K562 (cell line): Measurements from ENCODE around the gene SERF2. TPM values are rescaled to one million over a fixed set of nuclear protein-coding genes. Genes with fewer than 3 reads are reported as not detected.

Source experiments
- BACH1 ChIP-seq: fragments of 200-800 bp; sonication (Bioruptor generic); IDR thresholded peaks from 2 replicates; pipeline ENCODE4 v1.6.1; 2016; ENCODE audit warnings: missing genetic modification characterization, missing compliant biosample characterization
- CREM ChIP-seq: IDR thresholded peaks from 2 replicates; pipeline ENCODE4 v1.6.1; 2014; ENCODE audit warnings: antibody characterized with exemption, low read depth
- KDM4B ChIP-seq, 2 experiments: fragments of 450-650 bp in 1 of 2; sonication (generic) in 1 of 2; IDR thresholded peaks; 2 replicates each; pipeline ENCODE4 v1.6.1; 2016 to 2017; ENCODE audit warnings: borderline replicate concordance in 2 of 2, antibody characterized with exemption in 1 of 2, low read depth in 1 of 2, mild to moderate bottlenecking in 1 of 2
- NFE2 ChIP-seq: IDR thresholded peaks from 2 replicates; pipeline ENCODE4 v1.6.1; 2014; ENCODE audit warnings: antibody characterized with exemption, low read depth
- NONO ChIP-seq, 2 experiments: fragments of 200-400 bp in 1 of 2; fragments of 450-650 bp in 1 of 2; formaldehyde crosslinking in 1 of 2; IDR thresholded peaks; 2 replicates each; pipeline ENCODE4 v1.6.1; 2017; ENCODE audit warnings: low read depth in 2 of 2, mild to moderate bottlenecking in 2 of 2, moderate library complexity in 2 of 2, low read length in 1 of 2
- ZKSCAN3 ChIP-seq: fragments of 250-450 bp; sonication (Bioruptor Pico); IDR thresholded peaks from 2 replicates; pipeline ENCODE4 v1.4.0; 2020
- ZNF695 ChIP-seq: fragments of 450-650 bp; formaldehyde crosslinking; IDR thresholded peaks from 2 replicates; pipeline ENCODE4 v1.4.0; 2020; ENCODE audit warnings: mild to moderate bottlenecking, moderate library complexity
- ZNF76 ChIP-seq: fragments of 250-450 bp; sonication (Bioruptor Pico); IDR thresholded peaks from 2 replicates; pipeline ENCODE4 v1.4.0; 2020; ENCODE audit warnings: mild to moderate bottlenecking, moderate library complexity, borderline replicate concordance
- polyA plus RNA-seq, 8 experiments: library from polyadenylated mRNA; depleted of rRNA in 4 of 8; stranded (reverse) in 5 of 8; unstranded in 3 of 8; fragments of >200 nt; fragmentation: Nextera tagmentation in 2 of 8; fragmentation: Illumina TruSeq in 1 of 8; extraction: Ambion mirVana in 2 of 8; extraction: Trizol in 1 of 8; gene quantifications; 2 replicates each; pipeline versions ENCODE4 v1.2.1 to v1.2.3, GENCODE V29; 2011 to 2014; ENCODE audit warnings: inconsistent platforms in 1 of 8, missing spikeins in 1 of 8
- total RNA-seq, 7 experiments: library from RNA; depleted of rRNA in 6 of 7; stranded (reverse); fragments of >200 nt in 6 of 7; fragmentation: Illumina TruSeq in 2 of 7; extraction: Trizol in 2 of 7; gene quantifications; 2 replicates each; pipeline versions ENCODE4 v1.2.1 to v1.2.3, GENCODE V29; 2011 to 2021; ENCODE audit warnings: low replicate concordance in 1 of 7
- TF ChIP-seq, protein P1 (sequence below): fragments of 450-650 bp; formaldehyde crosslinking; IDR thresholded peaks from 2 replicates; pipeline ENCODE4 v1.4.0; 2022; ENCODE audit warnings: mild to moderate bottlenecking, moderate library complexity
- TF ChIP-seq, protein P2 (sequence below): fragments of 250-450 bp; sonication (Bioruptor Pico); IDR thresholded peaks from 2 replicates; pipeline ENCODE4 v1.4.0; 2020
- TF ChIP-seq, protein P3 (sequence below): fragments of 450-650 bp; IDR thresholded peaks from 2 replicates; pipeline ENCODE4 v1.6.1; 2018; ENCODE audit warnings: mild to moderate bottlenecking, low read depth; ENCODE audit not compliant: partially characterized antibody
- TF ChIP-seq, protein P4 (sequence below): fragments of 450-650 bp; IDR thresholded peaks from one replicate; pipeline ENCODE4 v1.6.1; 2018; ENCODE audit warnings: mild to moderate bottlenecking, moderate library complexity; ENCODE audit not compliant: partially characterized antibody
- TF ChIP-seq, protein P5 (sequence below): fragments of 250-450 bp; sonication (Bioruptor Pico); IDR thresholded peaks from 2 replicates; pipeline ENCODE4 v1.8.0; 2022; ENCODE audit warnings: moderate library complexity, mild to moderate bottlenecking, inconsistent platforms

Gene SERF2
- total and polyA plus RNA-seq, 9 of the 15 experiments (the other 6 are each of a cell fraction or from before 2014, with no cell fraction given) = 497 to 3,360 (median 867) TPM

DNA sequence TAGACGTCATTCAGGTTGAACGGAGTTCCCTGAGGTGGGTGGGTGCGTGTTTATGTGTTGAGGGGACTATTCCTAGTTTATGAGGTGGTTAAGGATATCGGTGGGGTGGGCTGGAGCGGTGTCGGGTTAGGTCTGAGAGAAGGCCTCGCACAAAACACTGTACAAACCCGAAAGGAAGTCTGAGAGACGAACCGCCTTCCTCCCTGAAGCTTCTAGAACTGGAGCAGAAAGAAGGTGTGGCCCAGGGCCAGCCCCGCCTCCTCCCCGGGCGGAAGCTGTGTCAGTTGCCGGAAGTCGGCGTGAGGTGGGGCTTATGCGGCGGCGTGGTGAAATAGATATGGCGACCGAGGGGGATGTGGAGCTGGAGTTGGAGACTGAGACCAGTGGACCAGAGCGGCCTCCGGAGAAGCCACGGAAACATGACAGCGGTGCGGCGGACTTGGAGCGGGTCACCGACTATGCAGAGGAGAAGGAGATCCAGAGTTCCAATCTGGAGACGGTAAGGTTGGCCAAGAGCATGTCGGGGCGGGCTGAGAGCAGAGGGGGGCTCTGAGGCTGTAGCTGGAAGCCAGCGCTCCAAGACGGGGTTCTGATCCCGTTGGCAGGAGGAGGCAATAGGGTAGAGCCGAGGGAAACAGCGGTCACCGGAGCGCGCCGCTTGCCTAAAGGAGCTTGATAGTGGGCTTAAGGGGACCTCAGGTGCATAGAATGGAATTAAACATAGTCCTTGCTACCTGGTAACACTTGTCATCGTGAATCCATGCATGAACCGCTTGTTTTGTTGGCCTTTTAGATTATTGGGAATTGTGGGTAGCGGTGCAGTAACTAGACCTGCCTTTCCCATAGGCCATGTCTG lies 8.4 kb downstream of the SERF2 start, which contains the start of gene HYPK (continued):
- TF ChIP-seq, protein P1, sequence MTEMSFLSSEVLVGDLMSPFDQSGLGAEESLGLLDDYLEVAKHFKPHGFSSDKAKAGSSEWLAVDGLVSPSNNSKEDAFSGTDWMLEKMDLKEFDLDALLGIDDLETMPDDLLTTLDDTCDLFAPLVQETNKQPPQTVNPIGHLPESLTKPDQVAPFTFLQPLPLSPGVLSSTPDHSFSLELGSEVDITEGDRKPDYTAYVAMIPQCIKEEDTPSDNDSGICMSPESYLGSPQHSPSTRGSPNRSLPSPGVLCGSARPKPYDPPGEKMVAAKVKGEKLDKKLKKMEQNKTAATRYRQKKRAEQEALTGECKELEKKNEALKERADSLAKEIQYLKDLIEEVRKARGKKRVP (CRISPR knock-in tag) = no peak; the same call in 1 of the 2 replicates
- TF ChIP-seq BACH1 (no peak), CREM (peak; percentile 79), ZNF695 (CRISPR knock-in tag) (no peak), NONO (IDR thresholded peaks at IDR 0.05; ENCODE audit: low read depth in 2 of 2, low read length in 1 of 2) (peak in 1 of 2 experiments; percentile 54; a peak in 1 of 4 replicates), ZKSCAN3 (no peak), NFE2 (no peak), KDM4B (IDR thresholded peaks at IDR 0.05; ENCODE audit: borderline replicate concordance in 2 of 2, low read depth in 1 of 2) (no peak), ZNF76 (no peak)
- TF ChIP-seq, protein P2, sequence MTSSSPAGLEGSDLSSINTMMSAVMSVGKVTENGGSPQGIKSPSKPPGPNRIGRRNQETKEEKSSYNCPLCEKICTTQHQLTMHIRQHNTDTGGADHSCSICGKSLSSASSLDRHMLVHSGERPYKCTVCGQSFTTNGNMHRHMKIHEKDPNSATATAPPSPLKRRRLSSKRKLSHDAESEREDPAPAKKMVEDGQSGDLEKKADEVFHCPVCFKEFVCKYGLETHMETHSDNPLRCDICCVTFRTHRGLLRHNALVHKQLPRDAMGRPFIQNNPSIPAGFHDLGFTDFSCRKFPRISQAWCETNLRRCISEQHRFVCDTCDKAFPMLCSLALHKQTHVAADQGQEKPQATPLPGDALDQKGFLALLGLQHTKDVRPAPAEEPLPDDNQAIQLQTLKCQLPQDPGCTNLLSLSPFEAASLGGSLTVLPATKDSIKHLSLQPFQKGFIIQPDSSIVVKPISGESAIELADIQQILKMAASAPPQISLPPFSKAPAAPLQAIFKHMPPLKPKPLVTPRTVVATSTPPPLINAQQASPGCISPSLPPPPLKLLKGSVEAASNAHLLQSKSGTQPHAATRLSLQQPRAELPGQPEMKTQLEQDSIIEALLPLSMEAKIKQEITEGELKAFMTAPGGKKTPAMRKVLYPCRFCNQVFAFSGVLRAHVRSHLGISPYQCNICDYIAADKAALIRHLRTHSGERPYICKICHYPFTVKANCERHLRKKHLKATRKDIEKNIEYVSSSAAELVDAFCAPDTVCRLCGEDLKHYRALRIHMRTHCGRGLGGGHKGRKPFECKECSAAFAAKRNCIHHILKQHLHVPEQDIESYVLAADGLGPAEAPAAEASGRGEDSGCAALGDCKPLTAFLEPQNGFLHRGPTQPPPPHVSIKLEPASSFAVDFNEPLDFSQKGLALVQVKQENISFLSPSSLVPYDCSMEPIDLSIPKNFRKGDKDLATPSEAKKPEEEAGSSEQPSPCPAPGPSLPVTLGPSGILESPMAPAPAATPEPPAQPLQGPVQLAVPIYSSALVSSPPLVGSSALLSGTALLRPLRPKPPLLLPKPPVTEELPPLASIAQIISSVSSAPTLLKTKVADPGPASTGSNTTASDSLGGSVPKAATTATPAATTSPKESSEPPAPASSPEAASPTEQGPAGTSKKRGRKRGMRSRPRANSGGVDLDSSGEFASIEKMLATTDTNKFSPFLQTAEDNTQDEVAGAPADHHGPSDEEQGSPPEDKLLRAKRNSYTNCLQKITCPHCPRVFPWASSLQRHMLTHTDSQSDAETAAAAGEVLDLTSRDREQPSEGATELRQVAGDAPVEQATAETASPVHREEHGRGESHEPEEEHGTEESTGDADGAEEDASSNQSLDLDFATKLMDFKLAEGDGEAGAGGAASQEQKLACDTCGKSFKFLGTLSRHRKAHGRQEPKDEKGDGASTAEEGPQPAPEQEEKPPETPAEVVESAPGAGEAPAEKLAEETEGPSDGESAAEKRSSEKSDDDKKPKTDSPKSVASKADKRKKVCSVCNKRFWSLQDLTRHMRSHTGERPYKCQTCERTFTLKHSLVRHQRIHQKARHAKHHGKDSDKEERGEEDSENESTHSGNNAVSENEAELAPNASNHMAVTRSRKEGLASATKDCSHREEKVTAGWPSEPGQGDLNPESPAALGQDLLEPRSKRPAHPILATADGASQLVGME = no peak; the same call in 1 of the 2 replicates
- TF ChIP-seq, protein P3, sequence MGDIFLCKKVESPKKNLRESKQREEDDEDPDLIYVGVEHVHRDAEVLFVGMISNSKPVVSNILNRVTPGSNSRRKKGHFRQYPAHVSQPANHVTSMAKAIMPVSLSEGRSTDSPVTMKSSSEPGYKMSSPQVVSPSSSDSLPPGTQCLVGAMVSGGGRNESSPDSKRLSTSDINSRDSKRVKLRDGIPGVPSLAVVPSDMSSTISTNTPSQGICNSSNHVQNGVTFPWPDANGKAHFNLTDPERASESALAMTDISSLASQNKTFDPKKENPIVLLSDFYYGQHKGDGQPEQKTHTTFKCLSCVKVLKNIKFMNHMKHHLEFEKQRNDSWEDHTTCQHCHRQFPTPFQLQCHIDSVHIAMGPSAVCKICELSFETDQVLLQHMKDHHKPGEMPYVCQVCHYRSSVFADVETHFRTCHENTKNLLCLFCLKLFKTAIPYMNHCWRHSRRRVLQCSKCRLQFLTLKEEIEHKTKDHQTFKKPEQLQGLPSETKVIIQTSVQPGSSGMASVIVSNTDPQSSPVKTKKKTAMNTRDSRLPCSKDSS = no peak
- TF ChIP-seq, protein P4, sequence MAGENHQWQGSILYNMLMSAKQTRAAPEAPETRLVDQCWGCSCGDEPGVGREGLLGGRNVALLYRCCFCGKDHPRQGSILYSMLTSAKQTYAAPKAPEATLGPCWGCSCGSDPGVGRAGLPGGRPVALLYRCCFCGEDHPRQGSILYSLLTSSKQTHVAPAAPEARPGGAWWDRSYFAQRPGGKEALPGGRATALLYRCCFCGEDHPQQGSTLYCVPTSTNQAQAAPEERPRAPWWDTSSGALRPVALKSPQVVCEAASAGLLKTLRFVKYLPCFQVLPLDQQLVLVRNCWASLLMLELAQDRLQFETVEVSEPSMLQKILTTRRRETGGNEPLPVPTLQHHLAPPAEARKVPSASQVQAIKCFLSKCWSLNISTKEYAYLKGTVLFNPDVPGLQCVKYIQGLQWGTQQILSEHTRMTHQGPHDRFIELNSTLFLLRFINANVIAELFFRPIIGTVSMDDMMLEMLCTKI = no peak
- TF ChIP-seq, protein P5, sequence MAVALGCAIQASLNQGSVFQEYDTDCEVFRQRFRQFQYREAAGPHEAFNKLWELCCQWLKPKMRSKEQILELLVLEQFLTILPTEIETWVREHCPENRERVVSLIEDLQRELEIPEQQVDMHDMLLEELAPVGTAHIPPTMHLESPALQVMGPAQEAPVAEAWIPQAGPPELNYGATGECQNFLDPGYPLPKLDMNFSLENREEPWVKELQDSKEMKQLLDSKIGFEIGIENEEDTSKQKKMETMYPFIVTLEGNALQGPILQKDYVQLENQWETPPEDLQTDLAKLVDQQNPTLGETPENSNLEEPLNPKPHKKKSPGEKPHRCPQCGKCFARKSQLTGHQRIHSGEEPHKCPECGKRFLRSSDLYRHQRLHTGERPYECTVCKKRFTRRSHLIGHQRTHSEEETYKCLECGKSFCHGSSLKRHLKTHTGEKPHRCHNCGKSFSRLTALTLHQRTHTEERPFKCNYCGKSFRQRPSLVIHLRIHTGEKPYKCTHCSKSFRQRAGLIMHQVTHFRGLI (CRISPR knock-in tag) = no peak
